GM19023 (cell line): ENCODE measurements around the gene SPATA16.

ENCODE experiments used
- ATAC-seq: cut with Tn5 transposase; IDR thresholded peaks from one replicate; pipeline ENCODE4 v1.9.1; 2021; ENCODE audit warnings: mild to moderate bottlenecking, moderate library complexity; ENCODE audit not compliant: unreplicated experiment

The SPATA16 gene

DNA sequence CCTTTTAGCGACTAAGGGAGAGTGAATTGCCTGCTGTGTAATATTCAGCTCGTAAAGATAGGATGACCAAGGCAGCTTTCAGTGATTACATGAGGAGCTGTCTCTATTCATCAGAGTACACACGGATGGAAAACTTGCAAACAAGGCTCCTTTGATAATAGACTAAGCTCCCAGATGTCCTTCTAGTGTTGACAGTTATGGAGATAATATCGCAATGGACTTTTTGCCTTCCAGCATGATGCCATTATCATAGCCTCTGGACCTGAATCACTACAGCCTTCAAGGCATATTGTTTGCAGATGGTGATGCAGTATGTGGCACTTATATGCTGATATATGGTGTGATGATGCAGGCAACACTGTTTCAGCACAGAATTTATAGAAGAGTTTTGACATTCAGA, 296.6 kb downstream of the SPATA16 start:
- ATAC-seq, result no peak

DNA sequence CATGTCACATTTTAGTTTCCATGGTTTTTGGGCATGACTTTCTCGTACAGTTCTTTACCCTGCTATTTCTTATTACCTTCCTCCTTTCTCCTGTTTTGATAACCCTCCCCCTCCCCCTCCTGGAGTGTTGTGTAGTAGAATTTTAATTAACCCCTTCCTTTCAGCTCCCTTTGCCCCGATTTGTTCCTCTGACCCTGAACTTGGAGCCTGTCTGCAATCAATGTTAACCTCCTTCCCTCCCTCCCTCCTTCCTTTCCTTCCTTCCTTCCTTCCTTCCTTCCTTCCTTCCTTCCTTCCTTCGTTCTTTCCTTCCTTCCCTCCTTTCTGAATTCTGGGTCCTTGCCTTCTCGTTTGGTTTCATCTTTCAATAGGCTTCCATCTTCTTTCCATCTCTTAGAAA, 300.1 kb downstream of the SPATA16 start:
- no peak for ATAC-seq

GRCh38 chr3:172840463-172840862, 300.6 kb downstream of the SPATA16 start:
- ATAC-seq, result no peak

DNA sequence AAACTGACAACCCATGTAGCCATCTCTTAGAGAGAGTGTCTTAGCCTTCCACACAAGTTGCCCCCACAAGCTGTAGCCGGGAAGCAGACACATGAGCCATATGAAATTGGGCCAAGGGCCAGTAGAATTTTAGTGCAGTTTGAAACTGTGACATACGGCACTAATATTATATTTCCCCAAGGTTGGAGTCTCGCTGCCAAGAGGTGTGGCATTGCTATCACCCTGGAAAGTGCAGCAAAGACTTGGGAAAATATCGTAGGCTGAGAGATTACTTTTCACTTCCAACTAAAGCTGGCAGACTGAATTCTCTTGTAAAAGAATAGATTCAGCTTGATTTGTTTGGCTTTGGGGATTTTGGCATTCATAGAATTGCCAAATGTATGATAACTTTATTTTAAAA, 301.4 kb downstream of the SPATA16 start:
- ATAC-seq, result no peak
